Skeletal muscle satellite cell (primary cell): Measurements from ENCODE around the gene KANSL1.

Experiments
- H3K27me3 ChIP-seq: 2 replicates; pipeline ENCODE4 v1.7.0; 2013; ENCODE audit warnings: low read length; ENCODE audit not compliant: control insufficient read depth, insufficient read depth
- H3K36me3 ChIP-seq: 2 replicates; pipeline ENCODE4 v1.7.0; 2013; ENCODE audit warnings: mild to moderate bottlenecking, control low read depth, low read length; ENCODE audit not compliant: insufficient read depth
- H3K4me1 ChIP-seq: 2 replicates; pipeline ENCODE4 v1.7.0; 2013; ENCODE audit warnings: low read length; ENCODE audit not compliant: control insufficient read depth, insufficient read depth
- H3K4me2 ChIP-seq: 2 replicates; pipeline ENCODE4 v1.7.0; 2013; ENCODE audit warnings: mild to moderate bottlenecking, low read length
- H3K4me3 ChIP-seq: 2 replicates; pipeline ENCODE4 v1.7.0; 2013; ENCODE audit warnings: low read length
- H3K9ac ChIP-seq: 2 replicates; pipeline ENCODE4 v1.7.0; 2013; ENCODE audit warnings: mild to moderate bottlenecking, low read depth, low read length, moderate library complexity
- H3K9me3 ChIP-seq: replicated peaks from 2 replicates; pipeline ENCODE4 v1.7.0; 2013; ENCODE audit warnings: mild to moderate bottlenecking, control low read depth, low read length

Gene KANSL1

DNA sequence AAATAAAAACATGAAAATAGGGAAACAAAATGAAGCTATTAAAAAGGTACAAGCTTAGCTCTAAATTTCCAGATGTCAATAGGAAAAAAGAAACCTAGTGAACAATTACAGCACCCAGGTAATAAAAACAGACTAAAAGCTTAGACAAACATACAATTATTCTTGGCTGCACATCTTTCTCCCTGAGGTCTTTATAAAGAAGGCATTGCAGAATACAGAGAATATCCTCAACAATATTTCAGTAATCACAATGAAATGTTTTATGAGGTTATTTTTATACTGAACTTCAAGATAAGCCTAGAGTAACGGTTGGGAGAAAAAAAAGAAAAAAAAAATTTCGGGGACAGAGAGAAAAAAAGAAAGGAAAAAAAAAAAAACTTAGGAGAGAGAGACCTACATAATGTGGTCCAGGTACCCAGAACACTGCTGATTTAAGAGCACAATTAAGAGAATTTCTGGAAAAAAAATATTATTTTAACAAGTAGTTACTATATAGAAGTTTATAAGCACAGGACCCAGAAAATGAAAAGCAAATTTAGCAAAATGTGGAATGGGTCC lies 26.5 kb downstream of the KANSL1 start:
- Histone ChIP-seq H3K4me1 (peaks cover 28% of the 10 kb centered on the region), H3K4me3 (no peak overlapping the region), H3K36me3 (peaks cover 27% of the 10 kb centered on the region), H3K9me3 (no peaks in the 10 kb centered on the region), H3K9ac (no peak overlapping the region), H3K27me3 (no peaks in the 10 kb centered on the region), H3K4me2 (no peak overlapping the region)

DNA sequence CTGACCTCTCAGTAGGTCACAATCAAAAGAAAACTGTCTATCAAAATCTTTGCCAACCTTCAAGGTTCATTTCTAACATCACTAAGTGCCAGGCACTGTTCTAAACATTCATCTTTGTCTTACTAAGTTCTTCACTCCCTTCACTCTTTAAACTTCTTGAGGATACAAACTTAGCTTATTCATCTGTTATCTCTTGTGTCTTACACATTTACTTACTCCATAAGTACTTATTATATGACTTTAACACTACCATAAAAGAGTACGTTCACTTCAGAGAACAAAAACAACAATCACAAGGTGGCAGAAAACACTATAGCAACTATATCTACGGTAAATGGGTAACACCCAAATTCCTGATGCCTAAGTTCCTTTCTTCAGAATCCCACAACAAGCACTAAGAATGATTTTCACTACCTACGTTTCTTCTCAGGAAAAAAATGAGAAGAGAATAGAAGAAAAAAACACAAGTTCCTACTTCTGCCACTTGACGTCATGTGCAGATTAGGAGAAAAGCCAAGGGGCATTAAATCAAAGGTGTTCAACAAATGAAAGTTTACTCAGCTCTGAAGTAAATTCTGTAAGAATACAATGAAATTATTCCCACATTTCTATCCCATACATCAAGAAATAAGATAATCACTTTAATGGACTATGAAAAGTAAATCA lies 29.2 kb downstream of the KANSL1 start:
- no peak overlapping the region for H3K4me2 ChIP-seq
- no peaks in the 10 kb centered on the region for H3K9me3 ChIP-seq
- no peak overlapping the region for H3K9ac ChIP-seq
- H3K4me3 ChIP-seq, result no peak overlapping the region
- peaks cover 6% of the 10 kb centered on the region for H3K36me3 ChIP-seq
- H3K27me3 ChIP-seq, result no peaks in the 10 kb centered on the region
- peaks cover 42% of the 10 kb centered on the region for H3K4me1 ChIP-seq

- H3K4me1 ChIP-seq, result peaks cover 42% of the 10 kb centered on the region
These were observed 29.9 kb downstream of the KANSL1 start for GRCh38 chr17:46163316-46163715.

GRCh38 chr17:46162866-46163265 lies 30.4 kb downstream of the KANSL1 start:
- no peak overlapping the region for H3K9ac ChIP-seq
- no peak overlapping the region for H3K4me2 ChIP-seq
- no peak overlapping the region for H3K4me3 ChIP-seq
- no peaks in the 10 kb centered on the region for H3K9me3 ChIP-seq
- no peaks in the 10 kb centered on the region for H3K27me3 ChIP-seq
- H3K36me3 ChIP-seq, result no peaks in the 10 kb centered on the region
- H3K4me1 ChIP-seq, result peaks cover 42% of the 10 kb centered on the region

More at GRCh38 chr17:46163316-46163715, 29.9 kb downstream of the KANSL1 start:
- Histone ChIP-seq H3K9me3 (no peaks in the 10 kb centered on the region), H3K4me3 (no peak overlapping the region), H3K9ac (no peak overlapping the region), H3K4me2 (no peak overlapping the region), H3K36me3 (no peaks in the 10 kb centered on the region), H3K27me3 (no peaks in the 10 kb centered on the region)

GRCh38 chr17:46160169-46160568 lies 33.1 kb downstream of the KANSL1 start:
- H3K4me1 ChIP-seq, result peaks cover 52% of the 10 kb centered on the region
- H3K27me3 ChIP-seq, result no peaks in the 10 kb centered on the region
- no peaks in the 10 kb centered on the region for H3K9me3 ChIP-seq
- no peak overlapping the region for H3K4me3 ChIP-seq
- peak overlapping the region; percentile 10 for H3K4me2 ChIP-seq
- no peak overlapping the region for H3K9ac ChIP-seq
- H3K36me3 ChIP-seq, result no peaks in the 10 kb centered on the region

DNA sequence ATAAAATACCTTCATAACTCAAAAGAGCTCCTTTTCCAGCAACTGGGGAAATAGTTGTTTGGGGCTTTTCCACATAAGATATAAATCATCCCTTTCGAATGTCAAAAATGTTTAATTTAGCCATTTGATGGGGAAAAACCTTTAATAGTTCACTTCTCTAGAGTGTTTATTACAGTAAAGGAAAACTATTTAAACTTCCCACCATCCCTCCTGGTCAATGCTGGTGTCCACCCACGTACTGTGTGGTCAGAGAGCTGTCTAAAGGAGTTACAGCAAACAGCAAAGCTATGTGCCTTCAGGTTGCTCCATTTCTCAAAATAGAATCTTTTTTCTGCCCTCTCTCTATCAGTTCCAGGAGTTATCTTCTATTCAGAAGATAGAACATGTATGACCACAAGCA lies 33.5 kb downstream of the KANSL1 start:
- Histone ChIP-seq H3K27me3 (no peaks in the 10 kb centered on the region), H3K4me2 (peak overlapping the region; percentile 19), H3K4me3 (no peak overlapping the region), H3K36me3 (no peaks in the 10 kb centered on the region), H3K9ac (no peak overlapping the region), H3K9me3 (no peaks in the 10 kb centered on the region), H3K4me1 (peaks cover 56% of the 10 kb centered on the region)

DNA sequence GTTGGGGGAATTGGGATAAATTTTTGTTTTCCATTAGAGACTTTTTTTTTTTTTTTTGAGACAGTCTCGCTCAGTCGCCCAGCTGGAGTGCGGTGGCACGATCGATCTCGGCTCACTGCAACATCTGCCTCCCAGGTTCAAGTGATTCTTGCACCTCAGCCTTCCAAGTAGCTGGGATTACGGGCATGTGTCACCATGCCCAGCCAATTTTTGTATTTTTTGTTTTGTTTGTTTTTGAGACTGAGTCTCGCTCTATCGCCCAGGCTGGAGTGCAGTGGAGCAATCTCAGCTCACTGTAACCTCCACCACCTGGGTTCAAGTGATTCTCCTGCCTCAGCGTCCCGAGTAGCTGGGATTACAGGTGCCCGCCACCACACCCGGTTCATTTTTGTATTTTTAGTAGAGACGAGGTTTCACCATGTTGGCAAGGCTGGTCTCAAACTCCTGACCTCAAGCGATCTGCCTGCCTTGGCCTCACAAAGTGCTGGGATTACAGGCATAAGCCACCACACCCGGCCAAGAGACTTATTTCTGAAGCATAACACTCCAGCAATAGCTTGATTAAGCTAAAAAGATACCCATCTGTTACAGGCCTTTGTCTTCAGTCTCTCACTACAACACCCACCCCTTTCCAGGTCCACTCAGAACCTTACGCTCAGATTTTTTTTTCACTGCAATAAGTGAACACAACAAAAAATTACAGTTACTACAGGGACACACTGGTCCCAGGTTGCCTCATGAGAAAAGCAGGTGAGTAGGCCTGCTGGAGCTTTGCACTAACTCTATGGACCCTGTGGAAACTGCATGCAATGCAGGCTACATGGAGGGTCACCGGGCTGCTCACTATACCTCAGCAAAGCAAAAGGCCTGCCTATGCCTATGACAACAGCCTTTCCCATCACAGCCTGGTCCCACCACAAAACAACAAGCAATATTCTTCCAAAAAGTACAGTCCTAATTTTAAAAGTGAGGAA lies 34.6 kb downstream of the KANSL1 start:
- no peak overlapping the region for H3K4me3 ChIP-seq
- H3K9ac ChIP-seq, result no peak overlapping the region
- H3K4me1 ChIP-seq, result peaks cover 67% of the 10 kb centered on the region
- H3K36me3 ChIP-seq, result no peaks in the 10 kb centered on the region
- peak overlapping the region; percentile 53 for H3K4me2 ChIP-seq
- no peaks in the 10 kb centered on the region for H3K9me3 ChIP-seq
- H3K27me3 ChIP-seq, result no peaks in the 10 kb centered on the region

DNA sequence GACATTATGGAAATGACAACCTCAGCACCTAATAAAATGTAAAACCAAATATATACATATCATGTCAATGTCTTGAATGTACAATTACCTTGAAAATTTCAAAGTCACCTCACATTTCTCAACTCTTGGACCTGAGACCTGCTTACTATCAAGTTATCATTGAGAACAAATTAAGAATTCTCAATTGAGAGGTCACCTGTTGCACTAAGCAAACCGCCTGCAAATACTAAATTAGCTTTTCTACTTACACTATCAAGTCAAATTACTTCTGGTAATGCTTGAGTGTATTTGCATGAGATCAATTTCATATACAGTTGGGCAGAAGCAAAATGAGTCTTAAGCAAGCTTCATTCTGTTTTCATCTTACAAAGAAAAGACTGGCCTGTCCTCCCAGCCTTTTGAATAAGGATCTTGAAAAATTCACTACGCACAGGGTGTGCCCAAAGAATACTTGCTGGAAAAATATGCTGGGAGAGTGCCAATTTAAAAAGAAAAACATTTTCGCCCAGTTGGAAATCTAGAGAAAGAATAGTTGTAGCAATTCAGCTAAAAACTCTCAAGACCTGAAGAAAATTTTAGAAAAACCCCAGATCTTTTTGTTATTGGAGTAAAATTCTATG lies 35.7 kb downstream of the KANSL1 start:
- H3K9me3 ChIP-seq, result no peaks in the 10 kb centered on the region
- H3K4me2 ChIP-seq, result peak overlapping the region; percentile 53
- H3K4me3 ChIP-seq, result no peak overlapping the region
- no peak overlapping the region for H3K9ac ChIP-seq
- no peaks in the 10 kb centered on the region for H3K36me3 ChIP-seq
- peaks cover 70% of the 10 kb centered on the region for H3K4me1 ChIP-seq
- H3K27me3 ChIP-seq, result no peaks in the 10 kb centered on the region

GRCh38 chr17:46154151-46154816 lies 38.9 kb downstream of the KANSL1 start:
- Histone ChIP-seq H3K27me3 (no peaks in the 10 kb centered on the region), H3K4me3 (no peak overlapping the region), H3K9ac (no peak overlapping the region), H3K36me3 (no peaks in the 10 kb centered on the region), H3K9me3 (no peaks in the 10 kb centered on the region), H3K4me1 (peaks cover 68% of the 10 kb centered on the region), H3K4me2 (peak overlapping the region; percentile 51)

DNA sequence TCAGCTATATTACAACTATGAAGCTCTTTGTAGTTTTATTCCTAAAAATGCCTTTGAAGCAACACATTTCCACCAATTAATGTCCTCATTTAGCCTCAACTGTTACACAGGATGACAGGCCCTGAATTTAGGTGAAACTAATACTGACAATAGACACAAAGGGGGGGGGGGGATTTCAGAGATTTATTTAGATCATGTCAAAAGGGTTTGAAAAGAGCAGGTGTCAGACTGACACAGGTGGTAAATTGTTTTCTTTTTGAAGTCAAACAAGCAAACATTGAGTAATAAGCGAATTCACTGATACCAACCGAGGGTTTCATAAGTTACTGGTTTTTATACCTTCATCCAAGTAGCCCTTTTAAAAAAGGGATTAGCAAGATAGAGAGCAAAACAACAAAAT lies 40.8 kb downstream of the KANSL1 start:
- Histone ChIP-seq H3K4me3 (no peak overlapping the region), H3K9me3 (no peaks in the 10 kb centered on the region), H3K4me2 (no peak overlapping the region), H3K9ac (no peak overlapping the region), H3K4me1 (peaks cover 49% of the 10 kb centered on the region), H3K27me3 (no peaks in the 10 kb centered on the region), H3K36me3 (no peaks in the 10 kb centered on the region)

DNA sequence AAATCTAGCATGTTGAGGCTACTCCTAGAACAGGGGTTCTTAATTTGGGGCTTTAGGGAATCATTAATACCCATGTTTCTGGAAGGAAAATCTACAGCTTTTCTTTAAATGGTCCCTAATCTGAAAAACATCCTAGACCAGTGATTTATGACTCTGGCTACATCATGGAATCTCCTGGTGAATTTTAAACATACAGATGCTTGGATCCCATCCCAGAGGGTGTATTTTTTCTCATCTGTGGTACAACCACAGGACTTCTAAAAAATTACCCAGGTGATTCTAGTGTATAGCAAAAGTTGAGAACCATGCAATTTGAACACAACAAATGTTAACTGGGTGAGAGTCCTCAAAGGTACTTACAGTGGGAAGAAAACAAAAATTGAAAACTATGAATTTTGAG lies 41.5 kb downstream of the KANSL1 start:
- H3K9ac ChIP-seq, result no peak overlapping the region
- no peaks in the 10 kb centered on the region for H3K9me3 ChIP-seq
- no peak overlapping the region for H3K4me2 ChIP-seq
- no peak overlapping the region for H3K4me3 ChIP-seq
- H3K4me1 ChIP-seq, result peaks cover 44% of the 10 kb centered on the region
- H3K36me3 ChIP-seq, result no peaks in the 10 kb centered on the region
- no peaks in the 10 kb centered on the region for H3K27me3 ChIP-seq
